Activated CD4-positive, alpha-beta T cell treated with anti-CD3 and anti-CD28 coated beads for 1 hour (primary cell): ENCODE results near the gene GPR52.
"Not testable (repeated sequence)": the region's sequence is repeated elsewhere in the genome, so short reads cannot be mapped to it uniquely, and the experiment has no call there.

Source experiments
- DNase-seq: peaks from one replicate; pipeline ENCODE4 v3.0.0-alpha.2; 2020

Gene GPR52

DNA sequence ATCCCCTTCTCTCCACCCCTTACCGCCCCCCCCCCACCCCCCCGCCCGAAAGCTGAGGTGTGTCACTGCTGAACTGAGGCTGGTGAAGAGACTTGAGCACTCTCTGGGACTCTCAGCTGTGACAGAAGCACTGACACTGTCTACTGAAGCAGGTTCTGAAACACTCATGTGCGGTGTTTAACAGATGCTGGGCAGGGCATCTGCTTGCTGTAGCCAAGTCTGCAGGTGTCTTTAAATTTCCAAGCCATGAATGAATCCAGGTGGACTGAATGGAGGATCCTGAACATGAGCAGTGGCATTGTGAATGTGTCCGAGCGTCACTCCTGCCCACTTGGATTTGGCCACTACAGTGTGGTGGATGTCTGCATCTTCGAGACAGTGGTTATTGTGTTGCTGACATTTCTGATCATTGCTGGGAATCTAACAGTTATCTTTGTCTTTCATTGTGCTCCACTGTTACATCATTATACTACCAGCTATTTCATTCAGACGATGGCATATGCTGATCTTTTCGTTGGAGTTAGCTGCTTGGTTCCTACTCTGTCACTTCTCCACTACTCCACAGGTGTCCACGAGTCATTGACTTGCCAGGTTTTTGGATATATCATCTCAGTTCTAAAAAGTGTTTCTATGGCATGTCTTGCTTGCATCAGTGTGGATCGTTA, at the start of gene GPR52:
GPR52 (plus strand) TSS at position 99 of the 665 bp plus-strand sequence; CDS start at position 247, 148 bp downstream.
- no peak for DNase-seq

DNA sequence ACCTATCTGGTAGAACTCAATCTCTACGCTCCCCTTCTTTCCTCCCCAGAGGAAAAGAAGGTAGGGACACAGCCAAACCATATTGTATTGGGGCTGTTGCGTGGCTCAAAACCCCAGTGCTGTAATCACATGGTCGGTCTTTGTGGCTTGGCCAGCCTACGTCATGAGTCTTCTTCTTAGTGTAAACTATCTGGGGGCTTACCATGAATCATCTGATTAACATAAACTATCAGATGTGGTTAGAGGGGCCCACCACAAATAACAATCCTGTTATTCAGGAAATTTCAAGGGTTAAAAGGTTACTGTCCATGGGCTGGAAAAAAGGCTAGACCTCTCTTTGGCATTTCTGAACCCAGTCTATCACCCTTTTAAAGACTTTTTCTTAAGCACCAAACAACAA, 49.5 kb upstream of the GPR52 start:
- DNase-seq: no peak

DNA sequence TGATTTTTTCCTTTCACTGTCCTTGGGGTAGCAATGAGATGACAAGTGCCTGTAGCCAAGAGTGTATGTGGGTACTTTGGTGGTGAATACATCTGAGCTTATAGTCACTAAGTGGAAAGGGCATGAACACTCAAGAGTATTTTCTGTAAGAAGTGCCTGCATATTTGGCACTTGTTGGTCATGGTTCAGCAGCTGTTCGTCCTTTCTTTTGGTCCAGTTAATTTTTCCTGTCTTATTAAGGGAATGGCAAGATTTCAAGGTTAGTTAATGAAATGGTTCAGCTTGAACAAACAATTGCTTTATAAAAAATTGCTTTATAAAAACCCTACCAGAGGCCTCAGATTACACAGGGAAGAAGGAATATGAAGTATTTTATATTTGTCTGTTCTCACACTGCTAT, 48.6 kb upstream of the GPR52 start:
- DNase-seq: no peak

- DNase-seq: no peak
These were observed 46.7 kb upstream of the GPR52 start for GRCh38 chr1:174401075-174401474.

GRCh38 chr1:174405219-174405618, 42.5 kb upstream of the GPR52 start:
- DNase-seq: no peak

DNA sequence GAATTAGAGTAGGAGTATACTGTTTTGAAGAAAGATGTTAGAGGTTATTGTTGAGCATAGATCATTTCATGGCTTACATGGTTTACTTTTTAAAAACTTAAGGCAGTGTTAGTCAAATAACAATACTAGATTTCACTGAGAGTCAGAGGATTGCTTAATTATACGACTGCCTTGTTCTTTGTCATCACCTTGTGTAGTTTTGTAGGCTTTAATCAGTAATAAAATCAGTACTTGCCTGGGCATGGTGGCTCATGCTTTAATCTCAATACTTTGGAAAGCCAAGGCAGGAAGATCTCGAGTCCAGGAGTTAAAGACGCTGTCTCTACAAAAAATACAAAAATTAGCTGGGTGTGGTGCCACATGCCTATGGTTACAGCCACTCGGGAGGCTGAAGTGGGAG, 41.3 kb upstream of the GPR52 start:
- DNase-seq: no peak

DNA sequence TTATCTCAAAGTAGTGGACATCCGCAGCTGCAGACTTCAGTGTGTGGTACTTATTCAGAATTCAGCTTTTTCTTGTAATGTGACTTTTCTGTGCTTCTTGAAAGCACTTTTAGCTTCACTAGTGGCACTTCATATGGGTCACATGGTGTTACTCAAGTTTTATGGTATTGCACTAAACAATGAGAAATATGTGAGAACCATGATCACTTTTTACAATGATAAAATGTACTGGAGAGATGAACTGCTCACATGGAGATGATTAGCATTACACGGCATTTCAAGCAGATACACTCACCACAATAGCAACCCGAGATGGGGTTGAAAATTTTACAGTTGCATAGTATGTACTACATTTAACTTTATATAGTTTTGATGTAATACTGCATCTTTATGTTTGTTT, 40.1 kb upstream of the GPR52 start:
- no peak for DNase-seq

DNA sequence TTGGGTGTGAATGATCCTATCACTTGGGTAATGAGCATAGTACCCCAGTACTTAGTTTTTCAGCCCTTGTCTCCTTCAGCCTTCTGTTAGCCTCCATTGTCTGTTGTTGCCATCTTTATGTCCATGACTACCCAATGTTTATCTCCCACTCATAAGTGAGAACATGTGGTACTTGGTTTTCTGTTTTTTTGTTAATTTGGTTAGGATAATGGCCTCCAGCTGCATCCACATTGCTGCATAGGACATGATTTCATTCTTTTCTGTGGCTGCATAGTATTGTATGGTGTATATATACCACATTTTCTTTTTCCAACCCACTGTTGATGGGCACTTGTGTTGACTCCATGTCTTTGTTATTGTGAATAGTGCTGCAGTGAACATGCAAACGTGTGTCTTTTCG, 39.6 kb upstream of the GPR52 start:
- no peak for DNase-seq

DNA sequence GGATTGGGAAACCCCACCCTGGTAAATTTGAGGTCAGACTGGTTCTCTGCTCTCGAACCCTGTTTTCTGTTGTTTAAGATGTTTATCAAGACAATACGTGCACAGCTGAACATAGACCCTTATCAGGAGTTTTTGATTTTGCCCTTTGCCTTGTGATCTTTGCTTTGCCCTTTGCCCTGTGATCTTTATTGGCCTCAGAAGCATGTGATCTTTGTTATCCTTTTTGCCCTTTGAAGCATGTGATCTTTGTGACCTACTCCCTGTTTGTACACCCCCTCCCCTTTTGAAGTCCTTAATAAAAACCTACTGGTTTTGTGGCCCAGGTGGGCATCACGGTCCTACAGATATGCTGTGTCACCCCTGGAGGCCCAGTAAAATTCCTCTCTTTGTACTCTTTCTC, 38.0 kb upstream of the GPR52 start:
- DNase-seq: not testable (repeated sequence)

DNA sequence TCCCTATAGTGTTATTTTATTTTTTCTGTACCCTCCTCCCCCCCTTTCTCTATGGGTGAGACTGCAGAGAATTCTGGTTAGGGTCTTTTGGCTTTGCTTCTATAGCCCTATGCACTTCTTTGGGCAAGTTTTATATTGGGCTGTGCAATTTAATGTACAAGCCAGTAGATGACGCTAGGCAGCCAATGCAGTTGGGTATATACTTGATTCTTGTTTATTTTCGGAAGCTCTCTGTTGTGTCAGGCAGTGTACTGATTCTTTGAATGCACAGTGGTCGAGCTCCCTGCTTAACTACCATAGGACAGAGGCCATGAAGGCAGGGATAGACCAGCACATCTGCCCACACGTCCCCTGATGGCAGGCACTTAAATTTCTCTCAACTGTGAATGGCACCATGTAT, 34.1 kb upstream of the GPR52 start:
- no peak for DNase-seq

DNA sequence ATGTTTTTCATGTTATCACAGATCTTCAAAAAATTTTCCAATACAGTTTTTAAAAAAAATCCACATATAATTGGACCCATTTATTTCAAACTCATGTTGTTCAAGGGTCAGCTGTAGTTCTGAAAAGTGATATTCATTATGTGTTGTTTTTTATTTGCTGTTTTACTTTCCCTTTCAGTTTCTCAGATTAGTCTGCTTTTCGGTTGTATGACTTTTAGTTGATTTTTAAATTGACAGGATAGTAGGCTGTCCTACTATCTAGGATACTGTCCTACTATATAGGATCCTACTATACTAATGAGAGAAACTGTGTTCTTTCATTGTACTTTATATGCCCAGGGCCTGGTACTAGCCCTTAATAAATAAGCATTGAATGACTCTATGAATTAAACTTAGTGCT, 33.6 kb upstream of the GPR52 start:
- DNase-seq: no peak

DNA sequence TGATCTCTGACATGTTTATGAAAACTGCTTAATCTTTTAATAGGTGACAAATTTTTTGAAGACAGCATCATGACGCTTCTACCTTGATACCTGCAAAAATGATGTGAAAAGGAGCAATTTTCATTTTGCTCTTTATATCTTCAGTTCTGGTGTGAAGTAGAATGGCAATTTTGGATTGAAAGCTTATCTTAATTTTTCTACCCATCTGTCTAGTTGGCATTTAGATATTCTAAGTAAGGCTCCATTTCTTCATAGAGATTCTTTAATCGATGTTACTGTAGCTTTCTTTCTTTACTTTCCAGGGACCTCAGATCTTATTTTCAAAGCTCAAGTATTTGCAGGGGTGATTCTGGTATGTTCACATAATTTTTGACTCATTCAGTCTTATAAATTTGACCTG, 32.3 kb upstream of the GPR52 start:
- DNase-seq: no peak

- DNase-seq: no peak
These were observed 29.8 kb upstream of the GPR52 start for GRCh38 chr1:174417921-174418320.

- no peak for DNase-seq
These were observed 22.6 kb upstream of the GPR52 start for GRCh38 chr1:174425121-174425520.

- DNase-seq: no peak
These were observed 21.6 kb upstream of the GPR52 start for GRCh38 chr1:174426153-174426552.

- no peak for DNase-seq
These were observed 19.7 kb upstream of the GPR52 start for GRCh38 chr1:174428033-174428432.

DNA sequence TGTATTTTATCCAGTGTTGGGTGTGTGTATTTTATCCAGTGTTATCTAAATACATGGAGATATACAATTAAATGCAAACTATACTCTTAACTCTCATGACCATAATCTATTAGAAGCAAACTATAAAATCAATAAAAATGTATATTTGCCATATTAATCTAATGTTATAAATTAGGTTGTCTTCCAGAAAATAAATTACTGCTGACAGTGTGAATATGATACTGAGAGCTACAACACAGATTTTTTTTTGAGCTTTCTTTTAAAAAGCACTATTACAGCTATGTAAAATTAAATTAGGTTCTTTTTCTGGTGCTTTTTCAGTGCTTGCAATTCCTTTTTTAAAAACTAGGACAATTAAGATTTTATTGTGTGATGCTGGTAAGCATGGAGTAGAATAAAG, 19.0 kb upstream of the GPR52 start:
- DNase-seq: no peak

DNA sequence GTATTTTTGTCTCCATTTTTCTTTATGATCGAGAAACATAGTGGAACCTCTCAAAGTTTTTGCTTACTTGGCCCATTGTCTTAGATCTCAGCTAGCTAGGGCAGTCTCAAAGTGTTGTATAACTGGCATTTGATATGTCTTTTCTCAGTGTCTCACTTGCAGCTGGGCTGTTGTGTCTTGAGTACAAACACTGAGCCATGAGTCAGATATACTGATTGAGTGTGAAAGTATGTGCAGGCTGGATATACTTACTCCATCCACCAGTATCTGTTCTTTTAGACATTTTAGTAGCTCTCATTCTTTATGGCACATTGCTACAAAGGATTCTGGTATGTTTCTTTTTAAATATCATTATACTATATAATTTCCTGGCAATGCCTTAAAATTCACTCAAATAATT, 14.3 kb upstream of the GPR52 start:
- DNase-seq: no peak

- DNase-seq: no peak
These were observed 2.4 kb upstream of the GPR52 start for GRCh38 chr1:174445351-174445750.

GRCh38 chr1:174445817-174446216, 1.9 kb upstream of the GPR52 start:
- no peak for DNase-seq

DNA sequence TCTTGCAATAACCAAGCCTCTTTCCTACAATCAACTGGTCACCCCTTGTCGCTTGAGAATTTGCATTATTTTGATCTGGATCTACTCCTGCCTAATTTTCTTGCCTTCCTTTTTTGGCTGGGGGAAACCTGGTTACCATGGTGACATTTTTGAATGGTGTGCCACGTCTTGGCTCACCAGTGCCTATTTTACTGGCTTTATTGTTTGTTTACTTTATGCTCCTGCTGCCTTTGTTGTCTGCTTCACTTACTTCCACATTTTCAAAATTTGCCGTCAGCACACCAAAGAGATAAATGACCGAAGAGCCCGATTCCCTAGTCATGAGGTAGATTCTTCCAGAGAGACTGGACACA, 743 bp downstream of the GPR52 start:
- DNase-seq: no peak

- DNase-seq: no peak
These were observed 1.2 kb downstream of the GPR52 start for GRCh38 chr1:174448974-174449373.

- no peak for DNase-seq
These were observed 3.6 kb downstream of the GPR52 start for GRCh38 chr1:174451408-174451807.

- DNase-seq: no peak
These were observed 18.1 kb downstream of the GPR52 start for GRCh38 chr1:174465855-174466254.

DNA sequence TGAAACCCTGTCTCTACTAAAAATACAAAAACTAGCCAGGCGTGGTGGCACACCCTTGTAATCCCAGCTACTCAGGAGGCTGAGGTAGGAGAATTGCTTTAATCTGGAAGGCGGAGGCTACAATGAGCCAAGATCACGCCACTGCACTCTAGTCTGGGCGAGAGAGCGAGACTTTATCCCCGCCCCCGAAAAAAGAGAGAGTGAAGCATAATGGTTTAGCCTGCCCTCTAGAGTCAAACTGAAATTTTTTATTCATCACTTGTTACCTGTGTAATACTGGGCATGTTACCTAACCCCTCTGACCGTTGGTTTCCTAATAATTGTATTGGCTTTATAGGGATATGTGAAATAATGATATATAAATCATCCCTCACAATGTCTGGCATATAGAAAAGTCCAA, 18.8 kb downstream of the GPR52 start:
- DNase-seq: no peak

DNA sequence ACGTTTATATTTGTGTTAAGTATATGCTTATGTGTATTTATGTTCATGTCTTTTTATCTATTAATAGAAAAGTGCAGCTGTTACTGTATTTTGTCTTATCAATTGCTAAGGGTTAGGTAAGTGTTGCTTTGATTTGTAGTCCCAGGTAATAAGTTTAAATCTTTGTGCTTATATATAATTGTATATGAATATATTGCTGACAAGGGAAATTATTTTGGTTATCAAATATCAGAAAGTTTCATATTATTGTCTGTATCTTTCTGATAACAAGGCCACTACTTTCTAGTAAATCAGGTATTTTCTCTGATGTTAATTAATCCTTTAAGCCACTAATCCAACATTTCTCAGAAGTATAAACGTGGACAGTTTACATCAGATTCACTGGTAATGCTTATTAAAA, 21.3 kb downstream of the GPR52 start:
- DNase-seq: no peak
